HG02884 (cell line): ENCODE measurements around the gene XG.
"Not testable (repeated sequence)": the region's sequence is repeated elsewhere in the genome, so short reads cannot be mapped to it uniquely, and the experiment has no call there.

ENCODE experiments used
- ATAC-seq: cut with Tn5 transposase; IDR thresholded peaks from one replicate; pipeline ENCODE4 v1.9.1; 2021; ENCODE audit warnings: mild to moderate bottlenecking, moderate library complexity; ENCODE audit not compliant: unreplicated experiment

Gene XG

DNA sequence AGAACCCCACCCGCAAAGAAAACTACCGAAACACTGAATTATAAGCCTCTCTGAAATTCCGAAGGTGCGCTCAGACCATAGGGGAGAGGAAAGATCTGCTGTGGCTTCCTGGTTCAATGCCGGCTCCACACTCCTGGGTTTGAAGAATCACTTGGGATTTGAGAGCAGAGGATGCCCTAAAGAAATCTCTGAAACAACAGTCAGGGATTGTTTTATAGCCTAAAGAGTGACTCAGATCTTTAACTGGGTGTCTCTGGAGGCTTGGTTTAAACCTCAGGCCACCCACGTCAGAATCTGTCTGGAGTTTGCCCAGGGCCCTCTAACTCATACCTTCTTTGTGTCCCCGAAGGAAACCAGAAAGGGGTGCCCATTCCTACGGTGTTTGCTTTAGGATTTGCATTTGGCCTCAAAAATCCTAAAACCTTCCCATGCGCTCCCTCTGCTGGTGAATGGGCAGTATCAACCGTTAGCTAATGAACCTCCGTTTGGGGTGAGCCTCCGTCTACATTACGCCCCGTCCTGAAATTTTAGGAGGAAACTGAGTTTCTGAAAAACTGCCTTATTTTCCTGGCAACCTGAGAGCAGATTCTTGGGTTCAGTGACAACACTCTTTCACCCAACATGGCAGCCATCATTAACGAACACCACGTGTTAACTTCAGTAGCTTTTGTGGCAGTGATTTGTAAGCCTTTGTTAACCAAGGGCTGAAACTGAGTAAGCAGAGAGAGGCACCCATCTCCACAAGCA is 60.5 kb downstream of the XG start:
- not testable (repeated sequence) for ATAC-seq

DNA sequence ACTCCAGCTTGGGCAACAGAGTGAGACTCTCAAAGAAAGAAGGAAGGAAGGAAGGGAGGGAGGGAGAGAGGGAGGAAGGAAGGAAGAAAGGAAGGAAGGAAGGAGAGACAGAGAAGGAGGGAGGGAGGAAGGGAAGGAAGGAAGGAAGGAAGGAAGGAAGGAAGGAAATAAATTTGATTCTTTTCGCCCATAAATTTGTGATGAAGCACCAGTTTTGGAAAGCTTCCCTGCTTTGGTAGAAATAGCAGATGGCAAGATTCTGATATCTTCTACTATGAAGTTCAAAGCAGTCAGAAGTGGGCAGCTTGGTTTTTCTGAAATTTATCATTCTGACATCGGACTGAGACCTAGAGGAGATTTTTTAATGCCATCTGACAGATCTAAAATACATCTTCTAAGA is 65.2 kb downstream of the XG start:
- ATAC-seq = no peak

- ATAC-seq = no peak
These were observed 67.7 kb downstream of the XG start for GRCh38 chrX:2819345-2820135.

- ATAC-seq = no peak
These were observed 68.4 kb downstream of the XG start for GRCh38 chrX:2820136-2820771.

DNA sequence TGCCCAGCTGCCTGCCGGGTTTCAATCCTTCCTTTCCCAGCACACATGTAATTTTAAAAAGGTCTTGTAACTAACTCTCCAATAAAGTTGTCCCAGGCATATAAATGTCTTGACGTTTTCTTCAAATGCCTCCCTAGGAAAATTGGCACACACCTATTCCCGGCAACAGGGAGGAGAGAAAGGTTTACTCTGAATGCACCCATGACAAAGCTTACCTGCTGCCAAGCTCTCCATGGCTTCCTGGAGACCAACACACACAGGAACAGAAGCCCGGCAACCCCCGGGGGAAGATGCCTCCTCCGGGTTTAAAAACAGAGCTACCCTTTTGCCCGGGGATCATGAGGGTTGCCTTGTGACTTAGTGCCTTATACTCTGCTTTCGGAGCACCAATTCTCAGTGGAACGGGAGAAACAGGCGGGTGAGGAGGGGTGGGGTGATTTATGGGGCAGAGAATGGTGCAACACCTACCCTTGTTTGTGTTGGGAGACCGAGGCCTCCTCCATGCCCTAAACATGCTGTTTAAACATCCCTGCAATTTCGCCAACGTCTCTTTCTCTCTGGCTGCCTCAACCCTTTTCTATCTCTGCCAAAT is 72.1 kb downstream of the XG start:
- ATAC-seq = no peak

DNA sequence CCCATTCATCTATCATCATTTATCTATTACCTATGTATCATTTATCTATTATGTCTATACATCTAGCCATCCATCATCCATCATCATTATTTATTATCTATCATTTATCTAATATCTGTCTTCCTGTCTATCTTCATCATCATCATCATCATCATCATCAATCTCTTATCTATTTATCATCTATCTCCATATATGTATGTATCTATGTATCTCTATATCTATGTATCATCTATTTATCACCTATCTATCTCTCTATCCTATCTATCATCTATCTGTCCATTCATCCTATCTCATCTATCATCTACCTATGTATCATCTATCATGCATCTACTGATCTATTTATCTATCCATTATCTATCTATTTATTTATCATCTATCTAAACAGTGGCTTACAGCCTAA is 73.0 kb downstream of the XG start:
- no peak for ATAC-seq

DNA sequence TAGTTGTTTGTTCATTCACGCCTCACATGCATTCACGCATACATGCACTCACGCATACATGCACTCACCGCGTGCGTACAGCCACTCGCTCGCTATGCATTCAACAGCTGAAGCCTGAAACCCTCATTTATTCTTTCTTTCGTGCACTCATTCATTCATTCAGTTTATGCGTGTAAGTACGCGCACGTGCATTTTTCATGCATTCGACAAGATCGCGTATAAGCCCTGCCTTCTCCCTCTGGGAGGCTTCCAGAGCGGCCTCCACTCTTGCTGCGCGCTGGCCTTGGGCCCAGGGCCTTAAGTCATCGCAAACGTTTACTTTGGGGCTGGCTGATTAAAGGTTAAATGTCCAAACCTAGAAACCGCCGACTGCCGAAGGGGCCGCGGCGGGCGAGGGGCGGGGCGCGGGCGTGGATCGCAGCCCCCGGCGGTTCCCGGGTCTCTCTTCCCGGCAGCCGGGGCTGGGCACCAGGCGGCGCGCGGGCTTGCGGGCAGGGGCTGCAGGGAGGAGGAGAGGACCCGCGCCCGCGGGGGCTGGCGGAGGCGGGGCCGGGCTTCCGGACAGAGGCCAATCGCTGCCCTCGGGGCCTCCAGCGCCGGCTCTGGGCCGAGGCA is 76.6 kb downstream of the XG start, which contains the start of gene GYG2:
Gene GYG2, plus strand, starts transcription at position 587 of the 615 bp plus-strand sequence. CDS start 1,259 bp downstream, outside the sequence.
- no peak for ATAC-seq

- ATAC-seq = no peak
These were observed 77.1 kb downstream of the XG start for GRCh38 chrX:2828959-2829411.

DNA sequence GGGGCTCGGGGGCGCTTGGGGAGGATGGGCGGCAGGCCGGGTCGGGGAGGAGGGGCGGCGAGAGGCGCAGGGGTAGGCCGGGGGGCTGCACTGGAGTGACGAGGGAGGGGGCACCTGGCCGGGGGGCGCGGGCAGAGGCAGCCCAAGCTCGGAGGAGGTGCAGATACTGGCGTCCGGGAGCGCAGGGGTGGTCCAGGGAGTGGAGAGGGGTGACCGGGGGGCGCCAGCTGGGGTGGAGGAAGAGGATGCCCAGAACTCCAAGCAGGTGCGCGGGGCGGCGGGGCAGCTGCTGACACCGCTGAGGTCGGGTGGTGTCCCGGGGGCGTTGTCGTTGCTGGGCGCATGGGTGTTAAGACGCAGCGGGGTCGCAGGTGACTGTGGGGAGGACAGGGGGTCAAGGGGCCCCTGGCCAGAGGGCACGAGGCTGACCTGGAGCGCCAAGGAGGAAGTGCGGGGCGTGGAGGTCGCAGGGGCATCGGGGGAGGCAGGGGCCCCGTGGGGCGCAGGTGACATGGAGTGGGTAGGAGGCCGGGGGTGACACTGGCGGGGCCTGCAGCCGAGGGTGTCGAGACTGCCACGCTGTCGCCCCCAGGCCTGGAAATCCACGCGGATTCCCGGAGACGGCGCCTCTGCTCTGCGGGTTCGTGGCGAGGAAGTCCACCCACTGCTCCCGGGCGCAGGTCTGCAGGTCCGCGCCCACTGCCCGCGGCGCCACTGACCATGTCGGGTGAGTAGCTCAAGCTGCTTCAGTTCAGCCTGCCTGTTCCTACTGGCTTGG is 77.8 kb downstream of the XG start:
- ATAC-seq = no peak

GRCh38 chrX:2831471-2832228 is 79.8 kb downstream of the XG start:
- no peak for ATAC-seq

- no peak for ATAC-seq
These were observed 86.1 kb downstream of the XG start for GRCh38 chrX:2837961-2838360.

DNA sequence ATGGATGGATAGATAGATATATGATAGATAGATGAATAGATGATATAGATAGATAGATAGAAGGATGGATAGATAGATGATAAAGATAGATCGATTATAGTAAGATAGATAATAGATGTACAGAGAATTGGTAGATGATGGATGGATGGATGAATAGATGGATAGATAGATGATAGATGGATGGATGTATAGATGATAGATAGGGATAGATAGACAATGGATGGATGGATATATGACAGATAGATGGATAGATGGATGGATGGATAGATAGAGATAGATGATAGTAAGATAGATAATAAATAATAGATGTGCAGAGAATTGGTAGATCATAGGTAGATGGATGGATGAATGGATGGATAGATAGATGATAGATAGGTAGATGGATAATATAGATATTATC is 89.1 kb downstream of the XG start:
- ATAC-seq = no peak

DNA sequence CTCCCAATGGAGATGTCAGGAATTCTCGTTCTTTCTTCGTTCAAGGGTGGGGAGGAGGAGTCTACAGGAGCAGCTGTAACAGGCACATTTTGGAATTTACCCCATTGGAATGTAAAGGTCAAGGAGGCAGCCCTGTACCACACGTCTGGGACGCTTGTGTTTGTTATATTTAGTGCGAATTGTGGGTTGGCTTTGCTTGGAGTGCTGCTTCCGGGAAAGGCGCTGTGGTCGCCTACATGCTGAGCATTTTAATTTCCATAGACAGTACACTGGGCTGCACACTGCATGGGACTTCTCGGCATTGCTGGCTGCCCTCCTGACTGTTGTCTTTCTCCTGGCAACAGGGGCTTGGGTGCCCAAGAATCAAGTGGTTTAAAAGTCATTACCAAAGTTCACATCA is 89.7 kb downstream of the XG start:
- no peak for ATAC-seq

DNA sequence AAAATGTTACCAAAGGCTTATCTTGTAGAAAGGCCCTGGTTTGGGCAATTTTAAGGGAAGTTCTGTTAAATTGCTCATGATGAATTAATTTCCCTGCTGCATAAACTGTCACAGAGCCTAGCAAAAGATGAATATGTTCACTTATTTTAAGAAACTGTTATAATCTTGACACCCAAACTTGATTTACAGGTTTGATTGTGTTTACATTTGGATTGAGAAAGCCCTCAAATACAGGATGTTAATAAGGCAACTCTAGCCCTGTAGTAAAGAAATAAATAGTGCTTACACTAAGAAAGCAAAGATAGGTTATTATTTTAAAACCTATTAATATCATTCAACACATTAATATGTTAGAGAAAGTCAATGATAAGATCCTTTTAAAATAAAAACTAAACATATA is 95.2 kb downstream of the XG start:
- ATAC-seq = no peak

- no peak for ATAC-seq
These were observed 97.0 kb downstream of the XG start for GRCh38 chrX:2848871-2849301.

DNA sequence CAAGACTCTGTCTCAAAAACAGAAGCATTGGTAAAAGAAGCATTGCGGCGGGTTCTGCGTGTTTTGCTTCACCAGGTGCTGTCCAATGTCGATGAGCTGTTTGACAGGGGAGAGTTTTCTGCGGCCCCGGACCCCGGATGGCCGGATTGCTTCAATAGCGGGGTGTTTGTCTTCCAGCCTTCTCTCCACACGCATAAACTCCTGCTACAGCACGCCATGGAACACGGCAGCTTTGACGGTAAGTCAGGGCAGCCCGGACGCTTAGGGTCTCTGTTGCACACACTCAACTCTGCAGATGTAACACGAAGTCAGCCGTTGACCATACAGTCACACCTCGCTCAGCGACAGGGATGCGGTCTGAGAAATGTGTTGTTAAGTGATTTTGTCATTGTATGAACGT is 103.1 kb downstream of the XG start:
- no peak for ATAC-seq

GRCh38 chrX:2855761-2856160 is 103.9 kb downstream of the XG start:
- no peak for ATAC-seq

GRCh38 chrX:2857566-2857965 is 105.7 kb downstream of the XG start:
- ATAC-seq = no peak

DNA sequence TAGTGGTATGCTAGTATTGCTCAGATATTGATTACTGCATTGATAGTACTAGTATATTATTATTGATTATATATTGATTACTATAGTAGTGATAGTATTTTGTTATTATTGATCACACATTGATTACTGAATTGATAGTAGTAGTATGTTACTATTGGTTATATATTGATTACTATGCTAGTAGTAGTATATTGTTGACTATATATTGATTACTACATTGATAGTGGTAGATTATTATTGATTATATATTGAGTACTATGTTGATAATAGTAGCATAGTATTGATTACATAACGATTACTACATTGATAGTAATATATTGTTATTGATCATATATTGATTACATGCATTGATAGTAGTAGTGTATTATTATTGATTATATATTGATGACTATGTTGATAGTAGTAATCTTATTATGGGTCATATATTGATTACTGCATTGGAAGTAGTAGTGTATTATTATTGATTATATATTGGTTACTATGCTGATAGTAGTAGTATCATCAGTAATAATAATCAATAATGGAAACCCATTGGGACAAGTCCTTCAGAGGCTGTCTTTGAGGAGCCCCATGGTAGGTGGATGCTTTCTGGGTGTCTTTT is 107.5 kb downstream of the XG start:
- ATAC-seq = no peak
